ENCODE measurements around the gene SPESP1. TPM values are rescaled to one million over a fixed set of nuclear protein-coding genes. Genes with fewer than 3 reads are reported as not detected.
A peak's percentile ranks its signal among the peaks of the same experiment; 100 is the strongest.

The SPESP1 gene
- polyA plus RNA-seq, 1 of the 3 experiments (the other 2 are of a cell fraction), result not detected

- no peak for TF ChIP-seq CTCF (IDR thresholded peaks at IDR 0.05)
- no peak for TF ChIP-seq TEAD4 (IDR thresholded peaks at IDR 0.05; ENCODE audit: borderline replicate concordance, insufficient read depth)
- TF ChIP-seq JUND (IDR thresholded peaks at IDR 0.05), result no peak
- TF ChIP-seq GABPA (IDR thresholded peaks at IDR 0.05; ENCODE audit: low read depth), result no peak
- no peak for TF ChIP-seq FOXM1 (IDR thresholded peaks at IDR 0.05; ENCODE audit: low read depth)
Measured at GRCh38 chr15:68989541-68990230, 59.4 kb downstream of the SPESP1 start (continued).

- Histone ChIP-seq H3K9me2 (no peaks in the 10 kb centered on the region), H3K36me3 (replicated peaks in 1 of 2; ENCODE audit: control insufficient read depth in 1 of 2, insufficient read depth in 2 of 2, low read length in 1 of 2) (no peaks in the 10 kb centered on the region), H3K4me2 (no peak overlapping the region), H3K27ac (ENCODE audit: low read depth in 2 of 2, low read length in 1 of 2) (peak overlapping the region in 1 of 2 experiments; percentile 94; a peak in 2 of 4 replicates), H3K9ac (no peak overlapping the region), H3K4me3 (ENCODE audit: low read depth in 2 of 2, low read length in 1 of 2) (no peak overlapping the region), H3K9me3 (no peaks in the 10 kb centered on the region), H4K20me1 (ENCODE audit: insufficient read depth) (no peaks in the 10 kb centered on the region), H3F3A (replicated peaks; ENCODE audit: insufficient read depth) (no peaks in the 10 kb centered on the region), H3K79me2 (ENCODE audit: insufficient read depth) (no peaks in the 10 kb centered on the region), H3K4me1 (ENCODE audit: control insufficient read depth in 1 of 2, insufficient read depth in 2 of 2, low read depth in 1 of 2, low read length in 1 of 2) (peaks cover 0 to 30% of the 10 kb centered on the region in 2 experiments; a peak in 2 of 4 replicates), H2AFZ (ENCODE audit: low read depth) (no peak overlapping the region), H3K27me3 (ENCODE audit: insufficient read depth) (peaks cover 6% of the 10 kb centered on the region; the same call in 1 of the 2 replicates)
- DNase-seq, result no peak
- TF ChIP-seq MXI1 (IDR thresholded peaks at IDR 0.05; ENCODE audit: low read depth, low read length), result no peak
- TF ChIP-seq SMC3 (IDR thresholded peaks at IDR 0.05; ENCODE audit: low read depth, low read length), result no peak
- no peak for TF ChIP-seq MEF2A (IDR thresholded peaks at IDR 0.05; ENCODE audit: borderline replicate concordance, low read depth)
- TF ChIP-seq TCF12 (IDR thresholded peaks at IDR 0.05), result no peak
- TF ChIP-seq RCOR1 (IDR thresholded peaks at IDR 0.05; ENCODE audit: low read length), result no peak
- no peak for TF ChIP-seq NRF1 (IDR thresholded peaks at IDR 0.05; ENCODE audit: low read depth, low read length)
- TF ChIP-seq TEAD4 (IDR thresholded peaks at IDR 0.05; ENCODE audit: borderline replicate concordance, insufficient read depth), result no peak
- no peak for TF ChIP-seq PBX3 (IDR thresholded peaks at IDR 0.05)
- no peak for TF ChIP-seq IRF3 (IDR thresholded peaks at IDR 0.05; ENCODE audit: low read depth, low read length)
- TF ChIP-seq USF2 (IDR thresholded peaks at IDR 0.05; ENCODE audit: borderline replicate concordance, low read depth, low read length), result no peak
- no peak for TF ChIP-seq ELF1 (IDR thresholded peaks at IDR 0.05)
- TF ChIP-seq USF1 (IDR thresholded peaks at IDR 0.05; ENCODE audit: borderline replicate concordance, low read depth), result no peak
- TF ChIP-seq SIN3A (IDR thresholded peaks at IDR 0.05; ENCODE audit: borderline replicate concordance, low read depth, low read length), result no peak
- no peak for TF ChIP-seq RFX5 (IDR thresholded peaks at IDR 0.05; ENCODE audit: low read length)
- no peak for TF ChIP-seq TAF1 (IDR thresholded peaks at IDR 0.05; ENCODE audit: borderline replicate concordance, low read depth, low read length)
- TF ChIP-seq RAD21 (IDR thresholded peaks at IDR 0.05; ENCODE audit: low read length), result no peak
- no peak for TF ChIP-seq POLR2AphosphoS5 (IDR thresholded peaks at IDR 0.05; ENCODE audit: low read depth, low read length)
- TF ChIP-seq YY1 (IDR thresholded peaks at IDR 0.05; ENCODE audit: low read depth), result no peak
- TF ChIP-seq GATA2 (CRISPR knock-in tag; IDR thresholded peaks at IDR 0.05), result no peak
- POLR2A ChIA-PET, result no interaction called here
- WGBS (ENCODE audit: low lambda C conversion rate), result 49% methylated on average over 7 of the region's 7 CpGs
- CTCF ChIA-PET, result interaction anchor here (1.4 to 2.6 kb wide), 2 partner anchors 41 to 65 kb away, joined by 6 to 10 read pairs; no protein-coding TSS in a partner anchor
Measured at GRCh38 chr15:68990231-68990991, 60.1 kb downstream of the SPESP1 start.
